ENCODE data around the gene RIN3.

The RIN3 gene

GRCh38 chr14:92651758-92652406 lies 138.3 kb downstream of the RIN3 start:
- no peak for DNase-seq

GRCh38 chr14:92652413-92653151 lies 139.0 kb downstream of the RIN3 start:
- no peak for DNase-seq

DNA sequence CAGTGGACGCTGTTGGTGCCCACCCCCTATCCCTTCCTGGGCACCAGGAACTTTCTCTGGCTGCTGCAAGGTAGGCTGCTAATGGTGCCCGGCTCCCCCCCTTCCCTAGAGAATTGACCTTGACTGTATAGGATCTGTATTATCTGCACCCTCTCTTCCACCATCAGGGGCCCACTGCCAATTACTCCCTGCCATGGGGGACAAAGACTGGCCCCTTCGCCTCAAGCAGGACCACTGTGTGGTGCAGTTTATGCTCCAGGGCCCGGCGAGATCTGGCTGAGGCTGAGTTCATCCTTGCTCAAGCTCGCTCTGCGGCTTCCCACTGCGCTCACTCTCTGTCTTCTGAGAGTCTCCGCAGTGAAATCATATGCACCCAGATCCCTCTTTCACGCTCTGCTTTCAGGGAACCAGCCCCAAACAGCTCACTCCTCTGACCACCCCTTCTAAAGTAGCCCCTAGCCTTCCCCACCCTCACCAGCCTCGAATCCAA lies 139.6 kb downstream of the RIN3 start:
- no peak for DNase-seq

DNA sequence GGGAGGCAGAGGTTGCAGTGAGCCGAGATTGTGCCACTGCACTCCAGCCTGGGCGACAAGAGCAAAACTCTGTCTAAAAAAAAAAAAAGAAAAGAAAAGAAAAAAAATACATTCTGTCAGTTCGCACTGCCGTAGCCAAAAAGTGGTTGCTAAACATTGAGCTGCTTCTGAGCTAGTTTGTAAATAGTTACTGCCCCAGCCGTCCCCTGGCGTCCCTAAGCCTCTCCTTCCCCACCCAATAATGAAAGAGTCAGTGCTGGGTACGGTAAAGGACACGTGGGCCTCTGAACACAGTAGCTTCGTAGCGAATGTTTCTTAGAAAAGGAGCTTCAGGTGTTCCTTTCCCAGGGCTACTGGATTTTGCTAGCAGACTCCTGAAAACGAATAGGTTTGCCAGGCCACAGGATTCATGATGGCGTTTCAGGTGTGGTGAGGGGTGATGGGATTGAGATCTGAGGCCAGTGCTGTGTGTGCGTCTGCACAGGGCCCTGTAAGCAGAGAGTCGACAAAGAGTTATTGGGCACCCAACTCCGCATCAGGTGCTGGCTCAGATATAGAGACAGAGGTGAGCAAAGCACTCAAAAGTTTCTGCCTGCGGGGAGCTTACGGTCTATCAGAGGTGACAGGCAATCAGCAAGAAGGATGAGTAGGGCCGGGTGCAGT lies 140.8 kb downstream of the RIN3 start:
- no peak for DNase-seq

DNA sequence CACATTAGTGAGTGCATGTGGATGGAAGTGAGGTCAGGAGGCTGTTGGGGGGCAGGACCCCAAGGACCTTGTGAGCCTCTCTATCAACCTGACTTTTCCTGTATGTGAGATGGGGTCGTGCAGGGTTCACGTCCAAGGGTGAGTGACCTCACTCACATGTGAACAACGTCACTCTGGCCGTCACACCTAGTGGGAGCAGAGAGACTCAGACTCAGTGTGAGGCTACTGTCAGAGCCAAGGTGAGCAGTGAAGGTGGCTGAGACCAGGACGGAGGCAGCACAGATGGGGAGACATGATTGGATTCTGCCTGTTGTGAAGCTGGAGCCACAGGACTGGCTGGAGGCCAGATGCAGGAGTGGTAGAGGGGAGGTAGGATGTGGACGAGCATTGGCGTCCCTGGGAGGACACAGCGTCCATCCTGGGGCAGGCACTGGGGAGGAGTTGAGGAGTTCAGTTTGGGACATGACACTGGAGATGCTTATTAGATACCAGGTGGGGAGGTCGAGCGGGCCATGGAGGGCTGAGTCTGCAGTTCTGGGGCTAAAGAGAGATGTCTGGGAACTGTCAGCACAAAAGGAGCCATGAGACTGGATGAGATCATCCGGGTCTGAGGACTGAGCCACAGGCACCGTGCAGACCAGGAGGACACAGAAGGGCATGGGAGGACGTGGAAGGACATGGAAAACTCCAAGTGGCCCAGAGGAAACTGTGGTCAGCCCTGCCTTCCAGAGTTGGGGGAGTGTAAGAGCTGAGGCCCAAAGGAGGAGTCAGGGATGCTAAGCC lies 142.0 kb downstream of the RIN3 start:
- DNase-seq = no peak

- no peak for DNase-seq
Observed at GRCh38 chr14:92656306-92657081, 142.9 kb downstream of the RIN3 start.

- DNase-seq = no peak
Observed at GRCh38 chr14:92657457-92658142, 144.0 kb downstream of the RIN3 start.

DNA sequence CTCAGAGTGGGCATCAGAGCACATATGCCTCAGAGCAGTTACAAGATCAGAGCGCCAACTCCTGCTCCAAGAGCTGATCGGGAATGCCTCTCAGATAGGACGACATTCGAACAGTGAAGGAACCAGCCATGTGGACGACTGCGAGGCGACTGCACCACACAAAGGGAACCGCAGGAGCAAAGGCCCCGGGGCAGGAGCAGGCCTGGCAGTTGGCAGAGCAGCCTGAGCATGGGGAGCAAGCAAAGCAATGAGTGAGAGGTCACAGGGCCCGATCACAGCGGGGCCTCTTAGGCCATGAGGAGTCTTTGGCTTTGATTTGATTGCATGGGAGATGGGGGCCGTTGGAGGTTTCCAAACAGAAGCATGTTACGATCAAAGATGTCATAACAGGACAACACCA lies 144.6 kb downstream of the RIN3 start:
- no peak for DNase-seq

- no peak for DNase-seq
Observed at GRCh38 chr14:92658684-92659083, 145.1 kb downstream of the RIN3 start.

- no peak for DNase-seq
Observed at GRCh38 chr14:92659765-92660561, 146.4 kb downstream of the RIN3 start.

DNA sequence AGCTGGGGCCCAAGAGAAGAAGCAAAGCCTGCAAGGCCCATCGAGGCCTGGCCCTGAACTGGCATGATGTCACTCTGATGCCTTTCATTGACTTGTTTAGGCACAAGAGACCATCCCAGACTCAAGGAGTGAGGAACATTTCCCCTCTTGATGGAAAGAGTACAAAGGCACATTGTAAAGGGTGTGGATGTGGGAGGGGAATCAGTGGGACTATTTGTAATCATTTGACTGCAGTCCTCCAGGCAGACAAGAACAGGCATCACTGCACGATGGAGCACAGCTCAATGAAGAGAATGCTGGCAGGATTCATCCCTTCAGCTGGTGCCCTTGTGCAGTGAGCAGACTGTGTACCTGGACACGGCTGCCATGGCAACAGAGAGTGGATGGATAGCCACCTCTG lies 147.0 kb downstream of the RIN3 start:
- no peak for DNase-seq

DNA sequence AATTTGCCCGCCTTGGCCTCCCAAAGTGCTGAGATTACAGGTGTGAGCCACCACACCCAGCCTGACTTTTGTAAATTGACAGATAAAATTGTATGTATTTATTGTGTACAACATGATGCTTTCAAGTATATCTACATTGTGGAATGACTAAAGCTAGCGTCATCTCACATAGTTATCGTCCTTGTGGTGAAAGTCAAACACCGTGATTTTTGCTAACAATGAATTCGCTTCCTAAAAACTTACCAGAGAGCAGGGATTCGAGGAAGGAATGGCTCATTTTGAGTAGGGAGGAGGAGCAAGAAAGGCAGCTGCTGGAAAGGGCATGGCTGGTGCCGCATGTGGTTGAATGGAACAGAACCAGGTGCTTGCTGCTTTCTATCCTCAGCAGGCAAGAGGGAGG lies 149.5 kb downstream of the RIN3 start:
- no peak for DNase-seq

DNA sequence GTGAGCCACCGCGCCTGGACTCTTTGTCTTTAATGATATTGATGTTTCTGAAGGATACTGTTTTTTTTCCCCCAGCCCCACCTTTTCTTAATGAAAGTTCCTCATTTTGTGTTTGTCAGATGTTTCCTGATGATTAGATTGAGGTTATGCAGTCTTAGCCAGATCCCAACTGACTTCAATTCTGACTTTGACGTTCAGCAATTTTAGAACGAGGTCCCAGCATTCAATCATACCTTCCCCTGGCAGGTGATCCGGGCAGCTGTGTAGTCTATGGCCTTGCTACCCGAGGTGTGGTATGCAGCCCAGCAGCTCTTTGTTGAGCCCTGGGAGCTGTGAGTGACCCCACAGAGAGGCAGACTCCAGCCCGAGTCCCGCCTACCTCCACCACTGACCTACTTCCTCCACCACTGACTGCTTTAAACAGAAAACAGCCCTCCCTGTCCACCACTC lies 152.1 kb downstream of the RIN3 start:
- DNase-seq = no peak

DNA sequence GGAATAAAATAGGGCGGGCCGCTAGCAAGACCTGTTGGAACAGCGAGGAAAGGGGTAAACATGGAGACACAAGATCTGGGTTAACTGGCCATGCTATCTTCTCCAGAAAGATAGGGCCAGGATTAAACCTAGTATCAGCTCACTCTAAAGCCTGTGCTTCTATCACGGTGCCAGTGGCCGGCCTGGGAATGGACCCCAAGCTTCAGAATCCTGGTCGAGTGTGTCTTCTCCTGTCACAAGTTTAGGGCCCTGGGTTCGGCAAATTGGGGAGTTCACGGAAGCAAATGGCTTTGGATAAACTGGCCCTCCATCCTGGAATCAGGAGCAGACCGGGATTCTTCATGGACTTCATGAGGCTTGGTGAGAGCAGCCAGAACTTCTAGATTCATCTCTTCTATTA lies 152.7 kb downstream of the RIN3 start:
- DNase-seq = no peak

- no peak for DNase-seq
Observed at GRCh38 chr14:92668276-92668973, 154.8 kb downstream of the RIN3 start.

GRCh38 chr14:92670160-92670559 lies 156.6 kb downstream of the RIN3 start:
- no peak for DNase-seq

DNA sequence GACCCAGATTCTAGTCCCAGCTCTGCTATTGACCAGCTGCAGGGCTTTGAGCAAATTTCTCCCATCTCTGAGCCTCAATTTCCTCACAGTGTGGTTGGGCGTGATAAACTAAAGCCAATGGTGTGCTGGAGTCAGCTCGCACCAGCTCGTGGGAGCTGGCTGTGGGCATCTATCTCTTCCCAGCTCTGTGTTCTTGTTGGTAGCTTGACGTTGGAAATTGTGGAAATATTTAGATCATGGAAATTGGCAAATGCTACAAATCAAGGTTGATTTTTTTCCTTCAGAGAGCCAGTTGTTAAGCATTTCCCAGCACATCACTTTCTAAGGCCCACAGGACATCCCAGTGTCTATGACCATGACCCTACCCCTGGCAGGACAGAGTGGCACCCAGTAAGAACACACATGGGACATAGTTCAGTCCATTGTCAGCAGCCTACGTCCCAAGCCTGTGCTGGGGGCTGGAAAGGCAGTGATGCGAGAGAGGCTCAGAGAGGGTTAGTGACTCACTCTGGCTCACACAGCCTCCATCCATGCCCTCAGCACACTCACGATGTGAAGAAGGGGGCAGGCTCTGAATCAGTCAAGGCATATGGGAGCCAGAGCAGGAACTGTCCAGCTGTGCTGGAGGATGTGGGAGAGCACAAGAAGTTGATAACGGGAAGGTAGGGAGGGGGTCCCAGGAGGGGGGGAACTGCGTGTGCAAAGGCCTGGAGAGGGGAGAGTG lies 157.2 kb downstream of the RIN3 start:
- no peak for DNase-seq

DNA sequence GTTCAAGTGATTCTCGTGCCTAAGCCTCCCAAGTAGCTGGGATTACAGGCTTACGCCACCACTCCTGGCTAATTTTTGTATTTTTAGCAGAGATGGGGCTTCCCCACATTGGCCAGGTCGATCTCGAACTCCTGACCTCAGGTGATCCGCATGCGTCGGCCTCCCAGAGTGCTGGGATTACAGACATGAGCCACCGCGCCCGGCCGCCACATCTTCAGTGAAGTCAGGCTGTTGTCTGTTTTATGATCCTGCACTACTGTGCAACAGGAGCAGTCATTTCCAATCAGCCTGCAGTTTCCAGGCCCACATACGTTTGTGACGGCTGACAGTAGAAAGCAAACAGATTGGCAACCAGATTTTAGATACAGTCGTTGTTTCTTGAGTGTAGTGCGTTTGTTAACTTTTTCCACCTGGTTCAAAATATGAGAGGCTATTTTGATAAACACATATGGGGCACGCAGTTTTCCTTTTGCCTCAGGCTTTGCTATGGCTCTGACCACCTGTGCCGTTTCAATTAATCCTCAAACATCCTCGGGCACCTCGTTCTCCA lies 160.1 kb downstream of the RIN3 start:
- DNase-seq = no peak

- DNase-seq = no peak
Observed at GRCh38 chr14:92675421-92675820, 161.8 kb downstream of the RIN3 start.

All from COR-L47 (cell line).